Gastrocnemius medialis (tissue), 4 donors: ENCODE measurements around the gene FAM185A.
"Not testable (repeated sequence)": the region's sequence is repeated elsewhere in the genome, so short reads cannot be mapped to it uniquely, and the experiment has no call there.

Source experiments
- CTCF ChIP-seq, 5 experiments: fragments of 450-650 bp in 3 of 5; fragments of 200-600 bp in 2 of 5; sonication (generic) in 2 of 5; IDR thresholded peaks in 4 of 5; conservative IDR thresholded peaks in 1 of 5; 1 replicate in 4 of 5; 2 replicates in 1 of 5; pipeline ENCODE4 v1.5.1; 2016 to 2019; ENCODE audit warnings: antibody characterized with exemption in 5 of 5, mild to moderate bottlenecking in 3 of 5, moderate library complexity in 3 of 5
- POLR2A ChIP-seq, 2 donors: fragments of 450-650 bp; IDR thresholded peaks; one replicate each; pipeline ENCODE4 v1.6.1; 2017; ENCODE audit warnings: antibody characterized with exemption in 2 of 2, mild to moderate bottlenecking in 2 of 2, moderate library complexity in 2 of 2

DNA sequence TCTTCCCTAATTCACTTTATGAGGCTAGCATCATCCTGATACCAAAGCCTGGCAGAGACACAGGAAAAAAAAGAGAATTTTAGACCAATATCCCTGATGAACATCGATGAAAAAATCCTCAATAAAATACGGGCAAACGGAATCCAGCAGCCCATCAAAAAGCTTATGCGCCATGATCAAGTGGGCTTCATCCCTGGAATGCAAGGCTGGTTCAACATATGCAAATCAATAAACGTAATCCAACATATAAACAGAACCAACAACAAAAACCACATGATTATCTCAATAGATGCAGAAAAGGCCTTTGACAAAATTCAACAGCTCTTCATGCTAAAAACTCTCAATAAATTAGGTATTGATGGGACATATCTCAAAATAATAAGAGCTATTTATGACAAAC lies 22.6 kb upstream of the FAM185A start:
- not testable (repeated sequence) for TF ChIP-seq CTCF (IDR thresholded peaks at IDR 0.05 in 4 of 5, conservative IDR thresholded peaks at IDR 0.05 in 1 of 5); POLR2A (IDR thresholded peaks at IDR 0.05)
